Measurements from ENCODE around the gene EFCAB12. TPM values are rescaled to one million over a fixed set of nuclear protein-coding genes. Genes with fewer than 3 reads are reported as not detected.

EFCAB12 gene
- total RNA-seq, 2 donors from 2014 or later = 6.2 to 13.7 TPM

- Histone ChIP-seq H3K9me3 (no peaks in the 10 kb centered on the region), H3K27ac (no peak overlapping the region), H3K4me3 (no peak overlapping the region), H3K27me3 (replicated peaks; ENCODE audit: insufficient read depth) (no peaks in the 10 kb centered on the region), H3K36me3 (no peaks in the 10 kb centered on the region), H3K4me1 (replicated peaks) (no peaks in the 10 kb centered on the region)
- DNase-seq (ENCODE audit: low spot score) = no peak
- intact Hi-C loops (cut with DNase I) = no loop called here
- WGBS = 79% methylated on average over 14 of the region's 14 CpGs
- no peak for TF ChIP-seq POLR2AphosphoS5 (IDR thresholded peaks at IDR 0.05)
- TF ChIP-seq POLR2A (IDR thresholded peaks at IDR 0.05) = no peak
- TF ChIP-seq CTCF (IDR thresholded peaks at IDR 0.05) = no peak
These were observed 75.5 kb downstream of the EFCAB12 start for GRCh38 chr3:129352650-129353588.

- Histone ChIP-seq H3K4me3 (no peak overlapping the region), H3K36me3 (no peaks in the 10 kb centered on the region), H3K4me1 (replicated peaks) (no peaks in the 10 kb centered on the region), H3K27me3 (replicated peaks; ENCODE audit: insufficient read depth) (no peaks in the 10 kb centered on the region), H3K9me3 (no peaks in the 10 kb centered on the region), H3K27ac (no peak overlapping the region)
- intact Hi-C loops (cut with DNase I) = no loop called here
- 61% methylated on average over 8 of the region's 8 CpGs for WGBS
- DNase-seq (ENCODE audit: low spot score) = no peak
- TF ChIP-seq CTCF (IDR thresholded peaks at IDR 0.05) (no peak), POLR2A (IDR thresholded peaks at IDR 0.05) (no peak), POLR2AphosphoS5 (IDR thresholded peaks at IDR 0.05) (no peak)
These were observed 76.4 kb downstream of the EFCAB12 start for GRCh38 chr3:129352045-129352444.

Small RNA genes within 50 kb of the gene (small RNA-seq; reads per million reads assigned to genes)
- gene SNORA7B = 22.4 to 26.7 reads per million in 2 donors

Other genes starting within 250 kb of the EFCAB12 start
- 100 to 1,000 TPM; 339 to 523 TPM for gene CNBP, start 244.7 kb downstream of the EFCAB12 start, total RNA-seq
- 100 to 1,000 TPM; 143 to 220 TPM for gene COPG1, start 179.0 kb downstream of the EFCAB12 start, total RNA-seq
- 10 to 100 TPM; 29.1 to 34.9 TPM for gene HMCES, start 149.8 kb downstream of the EFCAB12 start, total RNA-seq
- 10 to 100 TPM; 20.6 to 34.0 TPM for gene MBD4, start 11.3 kb upstream of the EFCAB12 start, total RNA-seq
- gene IFT122, start 11.6 kb upstream of the EFCAB12 start, total RNA-seq = 10 to 100 TPM; 60.8 to 91.3 TPM
- under 1 TPM in 1 of 2 donors, not detected in 1; 0.23 TPM for gene RHO, start 100.0 kb upstream of the EFCAB12 start, total RNA-seq
- gene H1-8, start 114.5 kb upstream of the EFCAB12 start, total RNA-seq = not detected
- gene PLXND1, start 178.0 kb upstream of the EFCAB12 start, total RNA-seq = 10 to 100 TPM; 19.7 to 83.6 TPM